NCI-H1436 treated with DMSO at 0.1 percent for 48 hours (cell line): ENCODE results near the gene GAS2L1.

Experiments used
- DNase-seq: peaks from one replicate; lab custom pipeline; 2025; lab: John Stamatoyannopoulos, UW

Gene GAS2L1

GRCh38 chr22:29309332-29310064 is 3.0 kb downstream of the GAS2L1 start:
- no peak for DNase-seq

DNA sequence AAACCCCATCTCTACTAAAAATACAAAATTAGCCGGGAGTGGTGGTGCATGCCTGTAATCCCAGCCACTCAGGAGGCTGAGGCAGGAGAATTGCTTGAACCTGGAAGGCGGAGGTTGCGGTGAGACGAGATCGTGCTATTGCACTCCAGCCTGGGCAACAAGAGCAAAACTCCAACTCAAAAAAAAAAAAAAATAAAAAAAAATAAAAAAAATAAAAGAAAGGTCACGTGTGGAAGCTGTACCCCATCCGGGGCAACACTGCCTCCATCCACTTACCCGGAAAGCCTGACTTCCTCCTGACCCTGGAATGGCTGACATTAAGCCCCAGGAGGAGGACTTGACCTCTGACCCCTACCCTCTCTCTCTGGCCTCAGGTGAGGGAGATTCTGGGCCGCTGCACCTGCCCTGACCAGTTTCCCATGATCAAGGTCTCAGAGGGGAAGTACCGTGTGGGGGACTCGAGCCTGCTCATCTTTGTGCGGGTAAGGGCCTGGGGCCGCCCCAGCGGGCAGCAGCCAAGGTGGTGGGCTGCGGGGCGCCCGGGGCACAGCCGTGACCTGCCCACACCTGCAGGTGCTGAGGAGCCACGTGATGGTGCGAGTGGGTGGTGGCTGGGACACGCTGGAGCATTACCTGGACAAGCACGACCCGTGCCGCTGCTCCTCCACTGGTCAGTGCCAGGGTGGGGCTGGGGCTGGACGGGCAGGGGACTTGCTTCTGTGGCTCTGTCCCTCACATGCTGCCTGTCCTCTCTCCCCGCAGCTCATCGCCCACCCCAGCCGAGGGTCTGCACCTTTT is 3.8 kb downstream of the GAS2L1 start:
- no peak for DNase-seq

- no peak for DNase-seq
Measured at GRCh38 chr22:29310863-29311339, 4.5 kb downstream of the GAS2L1 start.

GRCh38 chr22:29311464-29312217 is 5.2 kb downstream of the GAS2L1 start:
- no peak for DNase-seq

DNA sequence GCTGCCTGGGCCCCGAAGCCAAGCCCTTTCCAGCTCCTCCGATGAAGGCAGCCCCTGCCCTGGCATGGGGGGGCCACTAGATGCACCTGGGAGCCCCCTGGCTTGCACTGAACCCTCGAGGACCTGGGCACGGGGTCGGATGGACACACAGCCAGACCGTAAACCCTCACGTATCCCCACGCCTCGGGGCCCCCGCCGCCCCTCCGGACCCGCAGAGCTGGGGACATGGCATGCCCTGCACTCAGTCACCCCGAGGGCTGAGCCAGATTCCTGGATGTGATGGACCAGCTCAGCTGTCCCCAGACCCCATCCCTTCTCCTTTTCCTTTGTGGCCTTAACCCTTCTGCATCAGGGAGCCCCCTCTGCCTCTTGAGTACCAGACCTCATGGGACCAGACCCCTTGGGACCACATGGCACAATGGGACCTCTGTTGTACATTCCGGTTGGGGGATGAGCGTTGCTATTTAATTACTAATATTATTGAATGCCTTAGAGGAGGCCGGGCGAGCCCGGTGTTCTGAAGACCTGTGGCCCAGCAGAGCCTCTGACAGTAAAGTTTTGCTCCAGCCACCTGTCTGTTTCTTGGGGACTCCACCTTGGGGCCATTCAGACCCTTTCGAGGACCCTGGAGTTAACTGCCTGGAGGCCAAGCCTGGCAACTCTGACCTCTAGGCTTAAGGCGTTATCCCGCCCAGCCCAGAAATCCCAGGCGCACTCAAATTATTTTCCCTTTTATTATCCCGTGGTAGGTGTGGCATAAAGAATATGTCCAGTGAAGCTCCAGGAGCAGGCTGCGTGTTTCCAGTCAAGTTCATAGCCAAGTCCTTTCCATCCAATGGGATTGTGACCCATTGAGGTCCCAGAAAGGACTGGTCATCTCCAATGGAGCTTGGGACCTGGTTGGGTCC is 6.0 kb downstream of the GAS2L1 start:
- DNase-seq = no peak

GRCh38 chr22:29313126-29313575 is 6.7 kb downstream of the GAS2L1 start:
- DNase-seq = no peak

- DNase-seq = no peak
Measured at GRCh38 chr22:29313576-29314466, 7.4 kb downstream of the GAS2L1 start.

DNA sequence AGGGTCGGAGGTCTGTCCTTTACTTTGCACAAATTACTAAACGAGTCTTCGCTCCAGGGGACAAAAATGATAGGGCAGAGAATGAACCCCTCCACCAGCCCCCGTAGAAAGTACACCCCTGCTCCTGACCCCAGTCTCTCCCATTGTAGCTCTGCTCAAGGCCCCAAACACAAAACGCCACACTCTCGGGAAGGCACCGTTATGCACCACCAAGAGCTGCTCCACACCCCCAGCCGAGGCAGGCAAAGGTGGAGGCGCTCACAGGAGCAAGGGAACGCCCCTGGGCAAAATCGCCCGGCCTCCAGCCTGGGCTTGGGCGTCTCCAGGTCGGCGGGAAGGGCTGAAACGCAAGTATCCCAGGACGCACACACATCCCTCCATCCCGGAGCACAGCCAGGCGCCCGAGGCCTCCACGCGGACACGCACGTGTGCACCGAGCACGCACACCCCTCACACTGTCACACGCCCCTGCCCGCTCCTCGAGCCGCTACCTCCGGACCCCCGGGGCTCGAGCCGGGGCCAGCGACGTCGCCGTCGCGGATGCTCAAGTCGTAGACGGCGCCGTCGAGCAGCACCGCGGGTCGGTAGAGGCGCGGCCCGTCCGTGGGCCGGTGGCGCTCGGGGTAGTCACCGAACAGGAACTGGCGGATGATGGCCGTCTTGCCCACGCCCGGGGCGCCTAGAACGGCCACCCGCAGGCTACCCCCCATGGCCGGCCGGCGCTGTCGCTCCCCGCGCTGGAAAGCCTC is 8.3 kb downstream of the GAS2L1 start:
- DNase-seq = no peak

GRCh38 chr22:29315286-29316140 is 9.1 kb downstream of the GAS2L1 start, which contains the start of gene RASL10A:
TSS of gene RASL10A (minus strand) at chr22:29315697. CDS start at chr22:29315246, 451 bp downstream.
- DNase-seq = no peak

GRCh38 chr22:29316141-29316828 is 9.8 kb downstream of the GAS2L1 start:
- no peak for DNase-seq

DNA sequence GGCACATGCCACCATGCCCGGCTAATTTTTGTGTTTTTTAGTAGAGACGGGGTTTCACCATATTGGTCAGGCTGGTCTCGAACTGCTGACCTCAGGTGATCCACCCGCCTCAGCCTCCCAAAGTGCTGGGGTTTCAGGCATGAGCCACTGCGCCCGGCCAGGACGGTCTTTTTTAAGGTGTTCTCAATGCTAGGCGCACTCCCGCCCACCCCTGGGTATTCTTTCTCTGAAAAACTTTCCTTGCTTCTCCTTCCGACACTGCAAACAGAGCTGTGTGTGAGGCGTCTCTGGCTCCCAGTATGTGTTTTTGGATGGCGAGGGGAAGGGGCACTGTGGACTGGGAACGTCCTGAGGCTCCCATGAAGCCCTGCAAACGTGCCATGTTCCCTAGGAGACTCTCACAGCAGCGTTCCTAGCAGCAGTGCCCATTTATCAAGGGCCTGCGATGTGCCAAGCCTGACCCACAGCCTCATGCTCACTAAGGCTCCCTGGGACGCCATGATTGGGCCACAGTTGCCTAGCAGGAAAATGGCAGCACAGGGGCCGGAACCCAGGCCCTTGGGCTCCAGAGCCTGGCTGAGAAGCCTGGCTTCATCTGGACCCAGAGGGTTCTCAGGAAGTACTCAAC is 11.5 kb downstream of the GAS2L1 start:
- DNase-seq = no peak

GRCh38 chr22:29319072-29319471 is 12.6 kb downstream of the GAS2L1 start:
- no peak for DNase-seq

- no peak for DNase-seq
Measured at GRCh38 chr22:29320546-29320945, 14.1 kb downstream of the GAS2L1 start.

GRCh38 chr22:29323641-29324040 is 17.2 kb downstream of the GAS2L1 start:
- DNase-seq = no peak

- no peak for DNase-seq
Measured at GRCh38 chr22:29325356-29325755, 18.9 kb downstream of the GAS2L1 start.

DNA sequence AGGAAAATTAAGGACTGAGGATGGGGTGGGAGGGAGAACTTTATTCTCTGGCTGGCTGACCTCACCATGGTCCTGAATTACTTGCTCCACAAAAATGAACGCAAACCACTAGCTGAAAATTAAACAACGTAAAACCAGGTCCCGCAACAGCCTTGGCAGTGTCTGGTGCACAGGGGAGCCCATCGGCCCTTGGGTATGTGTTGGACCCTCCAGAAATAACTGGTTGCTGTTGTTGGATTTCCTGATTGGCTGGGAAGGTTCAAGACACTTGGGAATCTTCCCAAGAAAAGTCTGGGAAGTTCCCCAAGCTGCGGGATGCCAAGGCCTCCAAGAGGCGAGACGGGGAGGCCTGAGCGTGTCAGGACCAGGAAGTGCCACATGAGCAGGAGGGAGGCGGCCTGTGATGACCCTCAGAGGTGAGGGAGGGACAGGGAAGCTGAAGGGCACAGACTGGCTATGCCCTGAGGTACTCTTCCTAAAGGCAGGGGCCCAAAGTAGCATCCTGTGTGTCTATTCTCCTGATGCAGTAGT is 19.4 kb downstream of the GAS2L1 start:
- DNase-seq = no peak

DNA sequence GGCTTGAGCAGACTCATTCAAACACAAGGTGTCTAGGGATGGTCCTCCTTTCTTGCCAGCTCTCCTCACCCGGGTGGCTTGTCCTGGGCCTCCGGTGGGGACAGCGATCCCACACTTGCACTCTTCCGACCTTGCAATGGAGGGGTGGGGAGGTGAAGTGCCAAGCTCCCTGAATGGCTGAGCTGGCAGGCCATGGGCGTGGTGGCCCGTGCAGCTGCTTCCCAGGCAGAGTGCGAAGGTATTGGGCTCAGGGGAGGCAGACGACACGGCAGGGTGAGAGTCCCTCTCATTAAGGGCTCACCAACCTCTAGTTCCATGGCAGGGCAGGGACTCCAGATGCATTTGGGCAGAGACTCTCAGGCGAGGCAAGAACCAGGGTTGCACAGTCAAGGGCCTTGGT is 20.0 kb downstream of the GAS2L1 start:
- DNase-seq = no peak
